MM.1S (cell line): Measurements from ENCODE around the gene PRPS1.

Experiments
- EZH2phosphoT487 ChIP-seq: fragments of 300-600 bp; sonication (generic); IDR thresholded peaks from 2 replicates; pipeline ENCODE4 v1.6.1; 2018; ENCODE audit warnings: antibody characterized with exemption, low read length
- TF ChIP-seq, protein P1 (sequence below): fragments of 300-600 bp; sonication (generic); IDR thresholded peaks from 2 replicates; pipeline ENCODE4 v1.5.1; 2016; ENCODE audit warnings: antibody characterized with exemption, low read length, mixed read lengths

DNA sequence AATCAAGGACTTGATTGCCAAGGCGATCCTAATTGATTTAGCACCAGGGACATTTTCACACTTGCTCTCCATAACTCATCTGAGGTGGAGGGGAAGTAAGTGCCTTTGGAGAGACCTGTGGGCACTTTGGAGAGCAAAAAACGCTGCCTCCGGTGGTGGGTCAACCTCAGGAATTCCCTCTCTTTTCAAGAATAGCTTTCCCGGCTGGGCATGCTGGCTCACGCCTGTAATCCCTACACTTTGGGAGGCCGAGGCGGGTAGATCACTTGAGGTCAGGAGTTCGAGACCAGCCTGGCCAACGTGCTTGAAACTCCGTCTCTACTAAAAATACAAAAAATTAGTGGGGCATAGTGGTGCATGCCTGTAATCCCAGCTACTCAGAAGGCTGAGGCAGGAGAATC is 49.2 kb downstream of the PRPS1 start:
- TF ChIP-seq, protein P1, sequence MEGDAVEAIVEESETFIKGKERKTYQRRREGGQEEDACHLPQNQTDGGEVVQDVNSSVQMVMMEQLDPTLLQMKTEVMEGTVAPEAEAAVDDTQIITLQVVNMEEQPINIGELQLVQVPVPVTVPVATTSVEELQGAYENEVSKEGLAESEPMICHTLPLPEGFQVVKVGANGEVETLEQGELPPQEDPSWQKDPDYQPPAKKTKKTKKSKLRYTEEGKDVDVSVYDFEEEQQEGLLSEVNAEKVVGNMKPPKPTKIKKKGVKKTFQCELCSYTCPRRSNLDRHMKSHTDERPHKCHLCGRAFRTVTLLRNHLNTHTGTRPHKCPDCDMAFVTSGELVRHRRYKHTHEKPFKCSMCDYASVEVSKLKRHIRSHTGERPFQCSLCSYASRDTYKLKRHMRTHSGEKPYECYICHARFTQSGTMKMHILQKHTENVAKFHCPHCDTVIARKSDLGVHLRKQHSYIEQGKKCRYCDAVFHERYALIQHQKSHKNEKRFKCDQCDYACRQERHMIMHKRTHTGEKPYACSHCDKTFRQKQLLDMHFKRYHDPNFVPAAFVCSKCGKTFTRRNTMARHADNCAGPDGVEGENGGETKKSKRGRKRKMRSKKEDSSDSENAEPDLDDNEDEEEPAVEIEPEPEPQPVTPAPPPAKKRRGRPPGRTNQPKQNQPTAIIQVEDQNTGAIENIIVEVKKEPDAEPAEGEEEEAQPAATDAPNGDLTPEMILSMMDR, result 0 out of 2 replicates have a peak, but pooled peaks have one; percentile 5
- TF ChIP-seq EZH2phosphoT487, result no peak
